ENCODE measurements around the gene MACIR. TPM values are rescaled to one million over a fixed set of nuclear protein-coding genes. Genes with fewer than 3 reads are reported as not detected.

MACIR gene
- total RNA-seq, 1 experiment from 2014 or later: 23.4 TPM

- Histone ChIP-seq H3K4me1 (ENCODE audit: insufficient read depth, low read length, poor library complexity, severe bottlenecking) (no peaks in the 10 kb centered on the region), H3K36me3 (ENCODE audit: insufficient read depth, low read length, poor library complexity, severe bottlenecking) (no peaks in the 10 kb centered on the region), H3K27ac (ENCODE audit: low read depth, low read length, poor library complexity, severe bottlenecking) (no peak overlapping the region), H3K27me3 (replicated peaks; ENCODE audit: insufficient read depth, low read depth, low read length, poor library complexity) (no peaks in the 10 kb centered on the region), H3K4me3 (ENCODE audit: low read depth, low read length, poor library complexity, severe bottlenecking) (no peak overlapping the region), H3K9me3 (ENCODE audit: low read depth, low read length, poor library complexity, severe bottlenecking) (no peaks in the 10 kb centered on the region)
- DNase-seq (ENCODE audit: low spot score): no peak
- CTCF ChIA-PET: no interaction called here
- BruUV-seq (replicated peaks): no TSS peak
- POLR2A ChIA-PET (ENCODE audit: low non-redundant PET): no interaction called here
- TF ChIP-seq, protein P1, sequence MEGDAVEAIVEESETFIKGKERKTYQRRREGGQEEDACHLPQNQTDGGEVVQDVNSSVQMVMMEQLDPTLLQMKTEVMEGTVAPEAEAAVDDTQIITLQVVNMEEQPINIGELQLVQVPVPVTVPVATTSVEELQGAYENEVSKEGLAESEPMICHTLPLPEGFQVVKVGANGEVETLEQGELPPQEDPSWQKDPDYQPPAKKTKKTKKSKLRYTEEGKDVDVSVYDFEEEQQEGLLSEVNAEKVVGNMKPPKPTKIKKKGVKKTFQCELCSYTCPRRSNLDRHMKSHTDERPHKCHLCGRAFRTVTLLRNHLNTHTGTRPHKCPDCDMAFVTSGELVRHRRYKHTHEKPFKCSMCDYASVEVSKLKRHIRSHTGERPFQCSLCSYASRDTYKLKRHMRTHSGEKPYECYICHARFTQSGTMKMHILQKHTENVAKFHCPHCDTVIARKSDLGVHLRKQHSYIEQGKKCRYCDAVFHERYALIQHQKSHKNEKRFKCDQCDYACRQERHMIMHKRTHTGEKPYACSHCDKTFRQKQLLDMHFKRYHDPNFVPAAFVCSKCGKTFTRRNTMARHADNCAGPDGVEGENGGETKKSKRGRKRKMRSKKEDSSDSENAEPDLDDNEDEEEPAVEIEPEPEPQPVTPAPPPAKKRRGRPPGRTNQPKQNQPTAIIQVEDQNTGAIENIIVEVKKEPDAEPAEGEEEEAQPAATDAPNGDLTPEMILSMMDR (conservative IDR thresholded peaks at IDR 0.05; ENCODE audit: low read depth, low read length): no peak
- TF ChIP-seq EZH2 (IDR thresholded peaks at IDR 0.05; ENCODE audit: borderline replicate concordance, low read depth, low read length, poor library complexity, severe bottlenecking): no peak
- intact Hi-C loops (cut with micrococcal nuclease; ENCODE audit: unreplicated experiment): no loop called here
Measured at GRCh38 chr5:103327893-103328292, 69.3 kb downstream of the MACIR start.

Other genes starting within 250 kb of the MACIR start
- gene GIN1, start 138.6 kb upstream of the MACIR start, total RNA-seq (2021): 8.0 and 12.5 TPM in 2 replicates
- gene PPIP5K2, start 138.5 kb upstream of the MACIR start, total RNA-seq (2021): 71.8 and 75.6 TPM in 2 replicates

Data from A673 (cell line).